GM12891 (cell line): ENCODE results near the gene SHKBP1.

Source experiments
- POLR2A ChIP-seq: IDR thresholded peaks from 2 replicates; pipeline ENCODE4 v1.6.1; 2011; ENCODE audit warnings: low read depth, low read length, control low read depth
- POLR2AphosphoS5 ChIP-seq: IDR thresholded peaks from 2 replicates; pipeline ENCODE4 v1.6.1; 2011; ENCODE audit warnings: low read depth, low read length, control low read depth
- TAF1 ChIP-seq: IDR thresholded peaks from 2 replicates; pipeline ENCODE4 v1.6.1; 2011; ENCODE audit warnings: low read depth, low read length, control low read depth

- no peak for TF ChIP-seq TAF1
- no peak for TF ChIP-seq POLR2A
- no peak for TF ChIP-seq POLR2AphosphoS5
Measured at GRCh38 chr19:40621283-40621682, 44.6 kb downstream of the SHKBP1 start.
